Hypothalamus (tissue), 51 donors: ENCODE data around the gene ADO.

ENCODE experiments used
- DNase-seq, 51 donors: peaks; one replicate each; lab custom pipeline; 2025; lab: John Stamatoyannopoulos, UW

The ADO gene

GRCh38 chr10:62856021-62856420 lies 51.5 kb downstream of the ADO start:
- DNase-seq: no peak
